HepG2 (cell line): Measurements from ENCODE around the gene RGS7.

ENCODE experiments used
- BCL6 ChIP-seq: IDR thresholded peaks from 2 replicates; pipeline ENCODE4 v1.6.1; 2016; ENCODE audit warnings: missing genetic modification reagents, missing compliant biosample characterization
- DPF2 ChIP-seq: sonication (generic); formaldehyde crosslinking; IDR thresholded peaks from 2 replicates; pipeline ENCODE4 v1.4.0; 2020; ENCODE audit warnings: mild to moderate bottlenecking, low read depth, missing genetic modification reagents, borderline replicate concordance
- MLLT10 ChIP-seq: sonication (generic); formaldehyde crosslinking; IDR thresholded peaks from 2 replicates; pipeline ENCODE4 v1.4.0; 2020; ENCODE audit warnings: missing genetic modification reagents
- ZNF253 ChIP-seq: sonication (generic); formaldehyde crosslinking; IDR thresholded peaks from 2 replicates; pipeline ENCODE4 v1.8.0; 2022; ENCODE audit warnings: mild to moderate bottlenecking, missing genetic modification reagents, borderline replicate concordance
- ZNF292 ChIP-seq: sonication (generic); formaldehyde crosslinking; IDR thresholded peaks from 2 replicates; pipeline ENCODE4 v1.8.1; 2022; ENCODE audit warnings: mild to moderate bottlenecking, low read depth, missing genetic modification reagents, borderline replicate concordance

DNA sequence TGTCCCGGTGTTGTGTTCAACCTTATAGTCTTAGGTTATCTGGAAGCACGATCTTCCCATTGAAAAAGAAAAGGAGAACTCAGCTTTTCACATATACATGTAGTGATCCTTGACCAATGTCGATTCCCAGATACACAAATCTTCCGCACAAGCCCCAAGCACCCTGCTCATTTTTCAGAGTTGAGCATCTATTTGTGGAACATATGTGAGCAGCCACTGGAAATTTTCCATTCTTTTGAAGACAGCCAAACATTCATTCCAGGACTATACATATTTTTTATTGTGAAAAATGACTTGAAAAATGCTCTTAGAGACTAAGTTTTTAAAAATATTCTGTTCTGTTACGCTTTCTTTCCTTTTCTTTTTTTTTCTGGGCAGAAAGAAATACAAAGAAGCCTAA is 371.9 kb downstream of the RGS7 start:
- TF ChIP-seq ZNF253 (CRISPR knock-in tag) (no peak), ZNF292 (CRISPR knock-in tag) (no peak), BCL6 (CRISPR knock-in tag) (no peak), MLLT10 (no peak), DPF2 (CRISPR knock-in tag) (no peak)
